GM15510 (cell line): ENCODE measurements around the gene PCSK6.

Experiments used
- POLR2A ChIP-seq: IDR thresholded peaks from 3 replicates; pipeline ENCODE4 v1.6.1; 2011; ENCODE audit warnings: borderline replicate concordance; ENCODE audit not compliant: insufficient read length; ENCODE audit errors: extremely low read depth

Gene PCSK6

GRCh38 chr15:101358895-101359294, 130.6 kb downstream of the PCSK6 start:
- TF ChIP-seq POLR2A, result no peak

GRCh38 chr15:101357885-101358284, 131.6 kb downstream of the PCSK6 start:
- TF ChIP-seq POLR2A, result no peak

DNA sequence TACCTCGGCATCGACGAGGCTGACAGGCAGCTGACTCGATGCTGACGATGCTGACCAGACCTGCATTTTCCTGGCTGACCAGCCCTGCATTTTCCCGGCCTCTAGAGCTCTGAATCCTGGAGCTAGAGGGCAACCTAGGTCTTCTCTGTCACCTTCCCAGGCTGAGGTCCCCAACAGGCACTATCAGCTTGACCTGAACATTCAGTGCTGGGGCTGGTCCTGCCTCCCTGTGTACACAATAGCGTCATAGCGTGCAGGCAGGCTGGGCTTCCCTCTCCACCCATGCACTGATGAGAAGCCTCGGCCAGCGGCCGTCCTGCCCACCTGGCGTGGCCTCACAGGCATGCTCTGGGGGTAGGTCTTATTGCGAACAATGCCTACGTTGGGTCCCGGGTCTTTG, 132.2 kb downstream of the PCSK6 start:
- no peak for TF ChIP-seq POLR2A

GRCh38 chr15:101355678-101356464, 133.6 kb downstream of the PCSK6 start:
- no peak for TF ChIP-seq POLR2A

GRCh38 chr15:101354891-101355623, 134.4 kb downstream of the PCSK6 start:
- no peak for TF ChIP-seq POLR2A

- no peak for TF ChIP-seq POLR2A
These were observed 136.3 kb downstream of the PCSK6 start for GRCh38 chr15:101353240-101353639.

- TF ChIP-seq POLR2A, result no peak
These were observed 137.8 kb downstream of the PCSK6 start for GRCh38 chr15:101351736-101352135.

DNA sequence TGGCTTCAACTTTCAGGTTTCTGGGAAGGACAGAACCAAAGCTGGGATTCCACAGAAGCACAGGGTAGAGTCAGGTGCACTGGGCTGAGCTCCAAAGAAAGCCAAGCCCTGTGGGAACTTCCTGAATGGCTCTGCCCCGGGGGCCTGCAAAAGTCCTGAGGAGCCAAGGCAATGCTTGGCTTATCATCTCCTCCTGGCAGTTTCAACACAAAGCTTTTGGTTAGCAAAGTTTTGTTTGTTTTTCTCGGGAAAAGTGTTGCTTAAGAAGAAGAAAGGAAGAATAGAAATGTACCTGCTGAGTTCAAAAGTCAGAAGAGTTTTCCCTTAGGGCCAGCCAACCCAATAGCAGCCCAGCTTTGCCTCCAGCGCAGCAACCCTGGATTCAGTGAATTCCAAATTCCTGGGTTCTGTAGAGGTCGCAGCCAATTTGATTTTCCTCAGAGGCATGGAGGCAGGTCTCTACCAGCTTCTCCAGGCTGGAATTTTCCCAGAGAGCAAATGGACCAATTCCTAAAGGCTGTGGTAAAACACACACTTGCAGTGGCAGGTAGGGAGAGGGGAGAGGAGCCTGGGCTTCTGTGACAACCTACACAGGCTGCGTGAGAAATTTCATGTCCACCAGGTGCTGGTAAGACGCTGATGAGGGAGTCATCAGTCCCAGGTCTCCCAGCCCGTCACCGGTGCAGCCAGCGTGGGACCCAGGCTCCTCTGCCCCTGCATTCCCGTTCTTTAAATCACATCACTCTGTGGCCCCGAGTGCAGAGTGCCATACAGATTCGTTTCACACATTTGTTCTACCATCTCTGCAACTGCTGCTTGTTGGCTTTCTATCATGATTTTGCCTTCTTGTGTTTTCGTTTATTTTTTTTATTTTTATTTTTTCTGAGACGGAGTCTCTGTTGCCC, 140.2 kb downstream of the PCSK6 start:
- TF ChIP-seq POLR2A, result no peak

DNA sequence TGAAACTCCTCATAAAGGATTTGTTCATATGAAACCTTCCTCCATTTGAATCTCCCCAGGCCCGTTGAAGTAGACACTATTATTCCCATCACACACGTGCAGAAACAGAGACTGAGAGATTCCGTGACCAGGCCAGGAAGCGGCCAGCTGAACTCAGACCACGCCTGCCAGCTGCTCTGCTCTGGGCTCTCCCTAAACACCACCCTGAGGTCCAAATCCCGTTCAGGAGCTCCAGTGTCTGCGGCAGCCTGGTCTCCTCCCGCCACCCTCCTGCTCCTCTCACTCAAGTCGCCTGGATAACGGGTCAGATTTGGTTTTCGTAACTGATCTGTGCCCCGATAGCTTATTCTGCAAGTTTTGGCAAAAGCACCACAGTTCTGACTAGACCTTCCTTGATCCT, 140.9 kb downstream of the PCSK6 start:
- no peak for TF ChIP-seq POLR2A

- no peak for TF ChIP-seq POLR2A
These were observed 141.5 kb downstream of the PCSK6 start for GRCh38 chr15:101348015-101348414.

- TF ChIP-seq POLR2A, result no peak
These were observed 142.1 kb downstream of the PCSK6 start for GRCh38 chr15:101347454-101347853.

DNA sequence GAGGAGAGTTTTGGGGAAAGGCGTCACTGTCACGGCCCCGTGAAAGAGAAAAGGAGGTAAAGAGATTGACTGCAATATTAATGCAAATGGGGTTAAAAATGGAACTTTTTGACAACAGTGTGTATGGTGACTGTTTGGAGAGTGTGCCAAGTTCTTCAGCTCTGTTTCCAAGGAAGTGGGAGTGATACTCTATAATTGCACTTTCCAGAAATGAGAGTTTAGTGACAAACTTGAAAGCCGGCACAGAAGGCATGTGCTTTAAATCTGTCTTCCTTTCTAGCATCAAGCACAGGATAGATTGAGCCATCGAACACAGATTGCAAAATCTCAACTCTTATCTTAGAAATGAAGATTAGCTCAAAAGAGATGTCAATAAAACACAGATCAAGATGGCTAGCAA, 142.6 kb downstream of the PCSK6 start:
- TF ChIP-seq POLR2A, result no peak

DNA sequence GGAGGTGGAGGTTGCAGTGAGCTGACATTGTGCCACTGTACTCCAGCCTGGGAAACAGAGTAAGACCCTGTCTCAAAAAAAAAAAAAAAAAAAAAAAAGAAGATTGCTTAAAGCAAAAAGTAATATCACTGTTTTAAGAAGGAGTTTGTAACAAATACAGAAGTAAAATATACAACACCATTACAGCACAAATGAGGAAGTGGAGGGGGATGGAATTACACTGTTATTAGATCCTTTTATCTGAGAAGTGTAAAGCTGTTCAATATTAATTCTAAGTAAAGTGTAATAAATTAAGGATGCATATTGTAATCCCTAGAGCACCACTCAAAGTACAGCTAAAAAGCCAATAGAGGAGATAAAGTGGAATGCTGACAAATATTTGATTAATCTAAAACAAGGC, 147.5 kb downstream of the PCSK6 start:
- no peak for TF ChIP-seq POLR2A

- no peak for TF ChIP-seq POLR2A
These were observed 150.9 kb downstream of the PCSK6 start for GRCh38 chr15:101338502-101339057.

GRCh38 chr15:101337976-101338375, 151.5 kb downstream of the PCSK6 start:
- no peak for TF ChIP-seq POLR2A
